RWPE1 (cell line): ENCODE measurements around the gene CHAC1.
A peak's percentile ranks its signal among the peaks of the same experiment; 100 is the strongest.

Experiments
- CTCF ChIA-PET: fragments of 350-600 bp; sonication (Branson Sonifier 250); formaldehyde crosslinking; extraction: SDS; loops from one replicate; lab custom pipeline; 2021; lab: Yijun Ruan, JAX
- POLR2A ChIA-PET: fragments of 400-600 bp; formaldehyde crosslinking; extraction: SDS; loops from one replicate; lab custom pipeline; 2020; ENCODE audit warnings: antibody characterized with exemption; ENCODE audit not compliant: low non-redundant PET; lab: Yijun Ruan, JAX
- DNase-seq: peaks from one replicate; pipeline ENCODE4 v3.0.0; 2012; ENCODE audit warnings: low spot score
- H3K27ac ChIP-seq: fragments of 450-650 bp; 2 replicates; pipeline ENCODE4 v1.5.1; 2017
- CTCF ChIP-seq: fragments of 450-650 bp; conservative IDR thresholded peaks from 2 replicates; pipeline ENCODE4 v1.5.1; 2017; ENCODE audit warnings: low read depth, mild to moderate bottlenecking

Gene CHAC1

GRCh38 chr15:40952901-40953712, at the start of gene CHAC1:
Gene CHAC1, plus strand, starts transcription at chr15:40953471. Its CDS starts 113 bp downstream, at chr15:40953584.
- ChIA-PET POLR2A (interaction anchor here (0.6 to 1.1 kb wide), 4 partner anchors 11 to 244 kb away, joined by 3 to 5 read pairs (median 3); no protein-coding TSS in a partner anchor), CTCF (interaction anchor here (0.6 to 5.8 kb wide), 6 partner anchors 11 to 66 kb away, joined by 4 to 30 read pairs (median 5); no protein-coding TSS in a partner anchor)
- TF ChIP-seq CTCF: no peak
- peak within 1 kb of the TSS; percentile 84 for H3K27ac ChIP-seq
- DNase-seq: peak; percentile 100

- DNase-seq: no peak
- peak overlapping the region; percentile 91 for H3K27ac ChIP-seq
- ChIA-PET CTCF (interaction anchor here (0.6 to 2.8 kb wide), 25 partner anchors 10 to 608 kb away, joined by 3 to 24 read pairs (median 5); partner anchors contain the start of genes CHAC1, DLL4 and VPS18), POLR2A (no interaction called here)
- no peak for TF ChIP-seq CTCF
These were observed 48.6 kb upstream of the CHAC1 start for GRCh38 chr15:40904552-40905201.

GRCh38 chr15:40906091-40906990, 46.9 kb upstream of the CHAC1 start:
- CTCF ChIA-PET: interaction anchor here (0.5 to 2.8 kb wide), 19 partner anchors 9 to 1332 kb away, joined by 3 to 26 read pairs (median 4); partner anchors contain the start of genes NUSAP1, OIP5 and VPS18
- TF ChIP-seq CTCF: peak; percentile 92
- POLR2A ChIA-PET: no interaction called here
- DNase-seq: peak; percentile 85
- peak overlapping the region; percentile 91 for H3K27ac ChIP-seq

- no peak for DNase-seq
- no peak for TF ChIP-seq CTCF
- POLR2A ChIA-PET: interaction anchor here (0.5 kb wide), 1 partner anchor 260 kb away, joined by 3 read pairs; no protein-coding TSS in a partner anchor
- H3K27ac ChIP-seq: peak overlapping the region; percentile 91
- CTCF ChIA-PET: interaction anchor here (0.6 to 2.8 kb wide), 11 partner anchors 9 to 426 kb away, joined by 3 to 26 read pairs (median 4); partner anchors contain the start of genes NUSAP1 and OIP5
These were observed 46.1 kb upstream of the CHAC1 start for GRCh38 chr15:40906991-40907802.

- peak overlapping the region; percentile 91; the same call in 1 of the 2 replicates for H3K27ac ChIP-seq
- ChIA-PET CTCF (interaction anchor here (0.6 to 2.8 kb wide), 7 partner anchors 22 to 317 kb away, joined by 3 to 26 read pairs (median 4); no protein-coding TSS in a partner anchor), POLR2A (no interaction called here)
- DNase-seq: no peak
- TF ChIP-seq CTCF: no peak
These were observed 45.2 kb upstream of the CHAC1 start for GRCh38 chr15:40908095-40908494.
